GM21381 (cell line): Measurements from ENCODE around the gene MINDY1.
A peak's percentile ranks its signal among the peaks of the same experiment; 100 is the strongest.

Experiments
- ATAC-seq: cut with Tn5 transposase; IDR thresholded peaks from one replicate; pipeline ENCODE4 v1.9.1; 2021; ENCODE audit warnings: mild to moderate bottlenecking, moderate library complexity; ENCODE audit not compliant: unreplicated experiment

The MINDY1 gene, protein sequence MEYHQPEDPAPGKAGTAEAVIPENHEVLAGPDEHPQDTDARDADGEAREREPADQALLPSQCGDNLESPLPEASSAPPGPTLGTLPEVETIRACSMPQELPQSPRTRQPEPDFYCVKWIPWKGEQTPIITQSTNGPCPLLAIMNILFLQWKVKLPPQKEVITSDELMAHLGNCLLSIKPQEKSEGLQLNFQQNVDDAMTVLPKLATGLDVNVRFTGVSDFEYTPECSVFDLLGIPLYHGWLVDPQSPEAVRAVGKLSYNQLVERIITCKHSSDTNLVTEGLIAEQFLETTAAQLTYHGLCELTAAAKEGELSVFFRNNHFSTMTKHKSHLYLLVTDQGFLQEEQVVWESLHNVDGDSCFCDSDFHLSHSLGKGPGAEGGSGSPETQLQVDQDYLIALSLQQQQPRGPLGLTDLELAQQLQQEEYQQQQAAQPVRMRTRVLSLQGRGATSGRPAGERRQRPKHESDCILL

DNA sequence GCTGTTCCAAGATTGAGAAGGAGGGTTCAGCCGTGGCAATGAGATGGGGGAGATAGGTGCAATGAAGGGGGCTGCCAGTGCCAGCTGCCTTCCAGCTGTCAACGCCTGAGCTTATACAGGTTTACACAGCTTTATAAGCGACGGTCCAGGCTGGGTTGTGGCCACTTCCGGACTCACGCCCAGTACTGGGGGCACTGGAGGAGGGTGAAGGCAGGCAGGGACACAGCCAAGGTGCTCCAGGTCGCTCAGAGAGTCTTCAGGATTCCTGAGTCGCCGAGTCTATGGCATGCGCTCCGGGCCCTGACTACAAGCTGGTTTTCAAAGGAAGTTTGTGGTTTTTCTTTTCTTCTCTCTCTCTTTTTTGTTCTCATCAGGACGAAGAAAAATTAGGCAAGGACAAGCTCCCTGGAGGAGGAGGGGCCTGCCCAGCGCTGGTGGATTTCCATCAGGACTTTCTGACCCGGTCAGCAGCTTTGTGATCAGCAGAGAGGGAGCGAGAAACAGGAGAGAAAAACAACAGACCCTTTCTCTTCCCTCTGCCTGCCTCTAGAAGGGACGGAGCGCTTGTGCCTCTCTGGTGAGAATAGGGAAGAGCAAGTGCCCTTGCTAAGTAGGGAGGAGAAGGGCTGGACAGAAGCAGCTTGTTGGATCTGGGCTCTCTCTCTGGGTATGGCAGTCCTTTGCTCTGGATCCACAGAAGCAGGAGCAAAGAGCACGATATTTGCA is at the start of gene MINDY1:
Gene MINDY1 (minus strand): TSS at position 576 of the 726 bp plus-strand sequence. CDS start 4,285 bp downstream, outside the sequence.
- no peak for ATAC-seq

DNA sequence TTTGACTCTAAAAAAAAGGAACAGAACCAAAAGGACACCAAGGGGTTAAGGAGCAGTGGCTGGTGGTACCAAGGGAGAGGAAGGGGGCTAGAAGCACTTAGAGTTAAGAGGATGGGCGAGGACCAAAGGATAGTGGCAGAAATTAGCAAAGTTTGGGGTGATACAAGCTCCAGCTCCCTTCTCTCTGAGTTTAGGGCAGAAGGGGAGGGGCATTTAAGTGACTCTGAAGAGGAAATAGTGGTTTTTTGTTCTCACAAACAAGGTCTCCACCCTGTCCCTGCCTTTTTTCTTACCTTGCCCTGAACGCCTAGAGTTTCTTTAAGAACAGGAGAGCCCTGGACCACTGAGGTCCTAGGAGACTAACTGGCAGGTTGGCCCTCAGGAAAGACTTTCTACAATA is 49.4 kb upstream of the MINDY1 start:
- ATAC-seq, result no peak

DNA sequence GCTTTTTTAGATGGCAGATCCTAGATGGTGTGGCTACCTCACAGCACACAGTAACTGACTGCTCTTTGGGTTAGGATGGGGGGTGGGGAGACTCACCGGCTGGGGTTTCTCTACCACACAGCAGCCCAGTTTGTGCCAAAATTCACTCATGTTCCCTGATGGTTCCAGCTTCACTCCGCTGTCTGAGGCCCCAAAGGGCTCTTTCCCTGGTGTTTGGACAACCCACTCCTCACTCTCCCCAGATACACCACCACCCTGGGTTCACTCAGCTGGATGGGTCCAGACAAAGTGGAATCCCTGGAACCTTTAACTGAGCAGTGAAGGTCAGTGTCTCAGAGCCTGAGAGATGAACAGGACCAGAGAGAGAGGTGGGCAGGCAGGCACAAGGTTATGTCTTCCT is 48.9 kb upstream of the MINDY1 start:
- ATAC-seq, result no peak

DNA sequence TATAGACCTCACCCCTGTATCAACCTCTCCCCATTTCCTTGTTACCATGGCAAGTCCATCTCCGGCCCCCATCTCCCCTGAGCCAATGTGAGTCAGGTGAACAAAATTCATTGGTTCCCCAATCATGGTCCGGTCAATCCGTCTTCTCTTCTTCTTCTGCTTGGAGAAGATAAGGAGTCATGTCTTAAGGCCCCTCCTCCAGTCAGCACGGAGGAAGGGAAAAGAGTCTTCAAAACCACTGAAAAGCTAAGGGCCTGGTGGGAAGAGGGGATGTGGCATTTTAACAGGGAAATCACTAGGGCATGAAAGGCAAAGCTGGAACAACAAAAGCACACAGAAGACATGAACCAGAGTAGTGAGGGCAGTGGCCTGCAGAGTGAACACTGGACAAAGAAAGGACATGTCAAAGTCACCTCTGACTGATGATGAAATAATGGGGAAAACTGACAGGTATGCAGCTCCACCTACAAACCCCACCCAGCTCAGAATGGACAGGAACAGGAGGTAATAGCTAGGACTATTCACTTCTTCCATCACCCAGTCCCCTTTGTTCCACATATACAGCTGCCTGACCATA is 48.4 kb upstream of the MINDY1 start:
- no peak for ATAC-seq

DNA sequence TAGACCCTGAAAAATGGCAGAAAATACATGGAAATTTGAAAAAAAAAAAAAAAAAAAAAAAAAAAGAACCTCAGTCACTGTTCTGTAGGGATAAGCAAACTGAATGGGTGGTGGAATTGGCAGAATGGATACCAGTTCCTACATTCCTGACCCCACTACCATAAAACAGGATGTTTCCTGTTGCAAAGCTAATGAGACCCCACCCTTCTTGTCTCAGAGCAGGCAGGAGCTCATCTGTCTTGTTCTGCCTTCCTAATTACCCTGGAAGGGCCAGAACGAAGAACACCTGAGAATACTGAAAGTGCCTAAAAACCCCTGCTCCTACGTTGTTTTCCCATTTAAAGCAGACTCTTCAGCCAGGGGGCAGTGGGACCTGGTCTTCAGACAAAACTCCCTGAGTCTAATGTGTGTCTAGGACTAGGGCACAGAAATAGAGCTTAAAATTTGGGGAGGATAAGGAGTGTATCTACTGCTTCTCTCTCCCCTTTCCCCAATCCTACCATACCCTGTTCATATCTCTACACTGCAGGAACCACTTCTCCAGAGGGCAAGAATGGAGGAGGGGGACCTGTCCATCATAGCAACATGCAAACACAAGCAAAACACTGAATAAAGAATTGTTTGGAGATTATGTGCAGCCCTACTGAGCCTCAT is 44.8 kb upstream of the MINDY1 start:
- no peak for ATAC-seq

DNA sequence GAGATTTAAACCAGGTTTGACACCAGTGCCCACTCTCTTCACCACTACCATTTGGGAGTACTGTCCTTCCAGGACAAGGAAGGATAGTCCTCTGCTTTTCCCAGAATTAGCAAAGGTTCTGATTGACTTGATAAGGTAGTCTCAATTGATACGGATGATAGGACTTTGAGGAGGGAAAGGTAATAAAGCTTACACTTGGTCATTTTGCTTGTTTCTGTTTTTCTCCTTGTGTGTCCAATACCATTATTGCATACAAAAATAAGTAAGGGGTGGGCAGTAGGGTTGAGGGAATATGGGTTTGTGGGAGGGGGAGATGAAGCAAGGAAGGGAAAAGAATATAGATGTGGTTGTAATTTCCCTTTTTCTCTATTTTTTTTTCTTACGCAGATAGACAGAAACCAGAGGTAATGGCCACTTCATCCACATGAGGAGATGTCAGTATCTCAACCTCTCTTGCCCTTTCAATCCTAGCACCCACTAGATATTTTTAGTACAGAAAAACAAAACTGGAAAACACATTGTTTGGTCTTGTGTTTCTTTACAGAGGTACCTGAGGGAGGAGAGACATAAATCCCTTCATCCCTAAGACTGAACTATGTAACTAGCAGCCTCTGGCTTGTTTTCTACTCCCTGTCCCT is 43.5 kb upstream of the MINDY1 start:
- ATAC-seq, result no peak

DNA sequence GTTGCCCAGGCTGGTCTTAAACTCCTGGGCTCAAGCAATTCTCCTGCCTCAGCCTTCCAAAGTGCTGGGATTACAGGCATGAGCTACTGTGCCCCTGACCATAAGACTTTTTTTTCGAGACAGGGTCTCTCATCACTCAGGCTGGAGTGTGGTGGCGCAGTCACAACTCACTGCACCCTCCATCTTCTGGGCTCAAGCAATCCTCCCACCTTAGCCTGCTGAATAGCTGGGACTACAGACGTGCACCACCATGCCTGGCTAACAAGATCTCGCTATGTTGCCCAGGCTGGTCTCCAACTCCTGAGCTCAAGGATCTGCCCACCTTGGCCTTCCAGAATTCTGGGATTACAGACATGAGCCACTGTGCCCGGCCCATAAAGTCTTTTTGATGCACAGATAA is 42.8 kb upstream of the MINDY1 start:
- ATAC-seq, result no peak

DNA sequence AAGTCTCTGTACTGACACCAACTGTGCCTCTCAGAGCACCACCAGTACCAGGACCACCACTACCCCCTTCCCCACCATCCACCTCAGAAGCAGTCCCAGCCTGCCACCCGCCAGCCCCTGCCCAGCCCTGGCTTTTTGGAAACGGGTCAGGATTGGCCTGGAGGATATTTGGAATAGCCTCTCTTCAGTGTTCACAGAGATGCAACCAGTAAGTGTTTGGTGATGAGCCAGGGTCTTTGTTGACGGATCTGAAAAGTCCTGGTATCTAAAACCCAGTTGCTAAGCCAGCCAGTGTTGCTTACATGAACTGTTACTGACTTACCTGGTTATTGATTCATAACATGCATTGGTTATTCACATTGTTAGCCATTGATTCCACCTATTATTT is 41.9 kb upstream of the MINDY1 start:
- ATAC-seq, result no peak

DNA sequence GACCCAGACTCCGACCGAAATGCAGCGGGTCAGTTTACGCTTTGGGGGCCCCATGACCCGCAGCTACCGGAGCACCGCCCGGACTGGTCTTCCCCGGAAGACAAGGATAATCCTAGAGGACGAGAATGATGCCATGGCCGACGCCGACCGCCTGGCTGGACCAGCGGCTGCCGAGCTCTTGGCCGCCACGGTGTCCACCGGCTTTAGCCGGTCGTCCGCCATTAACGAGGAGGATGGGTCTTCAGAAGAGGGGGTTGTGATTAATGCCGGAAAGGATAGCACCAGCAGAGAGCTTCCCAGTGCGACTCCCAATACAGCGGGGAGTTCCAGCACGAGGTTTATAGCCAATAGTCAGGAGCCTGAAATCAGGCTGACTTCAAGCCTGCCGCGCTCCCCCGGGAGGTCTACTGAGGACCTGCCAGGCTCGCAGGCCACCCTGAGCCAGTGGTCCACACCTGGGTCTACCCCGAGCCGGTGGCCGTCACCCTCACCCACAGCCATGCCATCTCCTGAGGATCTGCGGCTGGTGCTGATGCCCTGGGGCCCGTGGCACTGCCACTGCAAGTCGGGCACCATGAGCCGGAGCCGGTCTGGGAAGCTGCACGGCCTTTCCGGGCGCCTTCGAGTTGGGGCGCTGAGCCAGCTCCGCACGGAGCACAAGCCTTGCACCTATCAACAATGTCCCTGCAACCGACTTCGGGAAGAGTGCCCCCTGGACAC is 41.4 kb upstream of the MINDY1 start:
- ATAC-seq, result peak; percentile 49

DNA sequence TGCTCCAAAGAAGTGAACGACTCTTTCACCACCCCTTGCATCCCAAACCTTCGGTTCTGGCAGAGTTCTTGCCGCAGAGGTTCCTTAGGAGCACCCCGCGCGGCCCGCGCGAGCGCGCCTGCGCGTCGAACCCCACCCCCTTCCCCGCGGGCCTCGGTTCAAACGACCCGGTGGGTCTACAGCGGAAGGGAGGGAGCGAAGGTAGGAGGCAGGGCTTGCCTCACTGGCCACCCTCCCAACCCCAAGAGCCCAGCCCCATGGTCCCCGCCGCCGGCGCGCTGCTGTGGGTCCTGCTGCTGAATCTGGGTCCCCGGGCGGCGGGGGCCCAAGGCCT is 40.9 kb upstream of the MINDY1 start, which contains the start of gene C1orf56:
Gene C1orf56 (plus strand): TSS at position 161 of the 334 bp plus-strand sequence. CDS start 97 bp downstream, at position 258.
- peak; percentile 51 for ATAC-seq

DNA sequence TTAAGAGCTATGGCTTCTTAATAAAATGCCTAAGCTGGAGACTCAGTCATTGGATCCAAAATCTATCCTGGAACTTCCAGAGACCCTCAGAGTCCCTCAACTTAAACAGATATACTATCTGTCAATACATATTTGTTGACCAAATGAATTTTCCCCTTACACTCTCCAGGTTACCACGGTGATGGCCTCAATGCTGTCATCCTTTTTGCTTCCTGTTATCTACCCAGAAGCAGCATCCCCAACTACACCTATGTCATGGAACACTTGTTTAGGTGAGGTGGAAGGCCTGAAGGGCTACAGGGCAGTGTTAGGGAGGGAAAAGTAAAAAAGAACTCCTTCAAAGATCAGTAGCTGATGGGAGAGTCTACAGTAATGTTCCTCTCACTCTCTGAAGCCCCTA is 36.5 kb upstream of the MINDY1 start:
- no peak for ATAC-seq

DNA sequence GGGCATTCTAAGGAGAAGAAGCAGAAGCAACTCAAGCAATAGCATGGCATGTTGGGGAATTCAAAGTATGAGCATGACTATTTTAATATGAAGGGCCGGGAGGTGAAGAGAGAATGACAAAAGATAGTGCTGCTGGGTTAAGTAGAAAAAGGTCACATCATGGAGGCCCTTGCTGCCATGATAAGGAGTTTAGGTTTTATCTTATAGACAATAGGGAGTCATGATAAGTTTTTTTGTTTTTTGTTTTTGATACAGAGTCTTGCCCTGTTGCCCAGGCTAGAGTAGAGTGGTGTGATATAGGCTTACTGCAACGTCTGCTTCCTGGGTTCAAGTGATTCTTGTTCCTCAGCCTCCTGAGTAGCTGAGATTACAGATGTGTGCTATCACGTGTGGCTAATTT is 32.8 kb upstream of the MINDY1 start:
- no peak for ATAC-seq

DNA sequence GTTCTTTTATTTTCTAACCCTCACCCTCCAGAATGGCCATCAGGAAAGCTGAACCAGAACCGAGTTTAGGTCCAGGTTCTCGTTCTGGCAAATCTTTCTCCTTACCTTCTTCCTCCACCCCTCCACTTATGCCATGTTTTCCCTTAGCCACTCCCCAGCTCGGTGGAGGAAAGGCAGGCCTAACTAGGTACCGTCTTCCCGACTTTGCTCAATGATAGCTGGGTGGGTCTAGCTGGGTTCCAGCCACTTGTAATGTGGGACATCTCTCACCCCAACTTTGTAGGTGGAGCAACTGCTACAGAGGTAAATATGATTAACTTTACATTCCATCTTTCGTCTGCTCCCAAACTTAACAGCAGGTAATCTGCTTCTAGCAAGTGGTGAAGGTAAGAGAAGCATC is 30.3 kb upstream of the MINDY1 start:
- no peak for ATAC-seq

DNA sequence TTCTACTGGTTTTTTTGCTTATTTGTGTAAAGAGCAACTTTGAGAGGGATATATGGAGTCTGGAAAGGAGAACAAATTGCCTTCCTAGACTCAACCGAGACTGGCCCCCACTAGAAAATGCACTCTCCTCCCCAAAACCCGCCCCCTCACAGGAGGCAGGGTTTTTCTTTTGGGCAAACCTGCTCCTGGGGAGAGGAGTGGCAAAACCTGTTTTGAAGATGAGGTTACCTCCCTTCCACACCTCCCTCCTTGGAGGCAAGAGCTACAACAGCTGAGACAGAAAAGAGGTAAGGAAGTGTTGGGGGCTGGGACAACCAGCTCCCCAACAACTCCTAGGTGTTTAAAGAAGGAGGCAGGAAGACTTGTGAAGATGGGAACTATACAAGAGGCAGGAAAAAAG is 29.7 kb upstream of the MINDY1 start, which contains the start of gene BNIPL:
Gene BNIPL (plus strand): TSS at position 231 of the 400 bp plus-strand sequence. CDS start 140 bp downstream, at position 371.
- ATAC-seq, result no peak

DNA sequence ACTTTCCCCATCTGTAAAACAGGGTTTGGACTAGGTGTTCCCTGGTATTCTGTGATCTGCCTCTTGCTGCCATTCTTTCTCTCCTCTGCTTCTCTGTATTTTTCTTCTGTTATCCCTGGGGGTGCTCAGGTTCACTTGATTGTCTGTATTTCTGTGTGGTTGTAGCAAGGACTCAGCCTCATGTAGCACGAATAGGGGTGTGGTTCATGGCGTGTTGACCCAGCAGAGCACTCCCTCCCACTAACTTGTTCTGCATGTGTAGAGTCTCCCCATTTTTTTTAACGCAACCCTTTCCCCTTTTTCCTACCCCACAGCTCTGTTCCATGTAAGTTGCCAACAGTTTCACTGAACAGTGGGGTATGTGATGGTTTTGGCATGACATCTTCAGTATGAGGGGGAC is 28.5 kb upstream of the MINDY1 start:
- no peak for ATAC-seq

DNA sequence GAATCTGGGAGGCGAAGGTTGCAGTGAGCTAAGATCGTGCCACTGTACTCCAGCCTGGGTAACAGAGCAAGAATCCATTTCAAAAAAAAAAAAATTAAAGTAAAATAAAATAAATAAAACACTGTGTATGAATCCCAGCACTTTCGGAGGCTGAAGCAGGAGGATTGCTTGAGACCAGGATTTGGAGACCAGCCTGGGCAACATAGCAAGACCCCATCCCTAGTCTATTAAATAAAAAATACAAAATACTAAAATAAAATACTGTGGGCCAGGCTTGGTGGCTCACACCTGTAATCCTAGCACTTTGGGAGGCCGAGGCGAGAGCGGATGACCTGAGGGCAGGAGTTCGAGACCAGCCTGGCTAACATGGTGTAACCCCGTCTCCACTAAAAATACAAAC is 25.5 kb upstream of the MINDY1 start:
- no peak for ATAC-seq

DNA sequence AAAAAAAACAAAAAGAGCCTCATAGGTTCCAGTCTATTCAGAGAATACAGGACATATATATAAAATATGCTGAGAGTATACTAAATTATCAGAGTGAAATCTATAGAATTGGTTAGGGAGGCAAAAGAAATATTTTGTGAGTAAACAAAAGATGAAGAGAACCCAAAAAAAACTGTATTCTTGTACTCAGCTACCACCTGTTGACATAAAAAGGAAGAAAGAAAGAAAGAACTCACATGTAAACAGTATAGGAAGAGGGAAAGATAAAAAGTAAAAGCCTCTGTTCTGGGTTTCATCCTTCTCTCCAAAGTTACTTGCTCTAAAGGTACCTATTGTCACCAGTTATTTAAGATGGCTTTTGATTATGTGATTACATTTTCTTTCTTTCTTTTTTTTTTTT is 19.8 kb upstream of the MINDY1 start:
- ATAC-seq, result no peak

DNA sequence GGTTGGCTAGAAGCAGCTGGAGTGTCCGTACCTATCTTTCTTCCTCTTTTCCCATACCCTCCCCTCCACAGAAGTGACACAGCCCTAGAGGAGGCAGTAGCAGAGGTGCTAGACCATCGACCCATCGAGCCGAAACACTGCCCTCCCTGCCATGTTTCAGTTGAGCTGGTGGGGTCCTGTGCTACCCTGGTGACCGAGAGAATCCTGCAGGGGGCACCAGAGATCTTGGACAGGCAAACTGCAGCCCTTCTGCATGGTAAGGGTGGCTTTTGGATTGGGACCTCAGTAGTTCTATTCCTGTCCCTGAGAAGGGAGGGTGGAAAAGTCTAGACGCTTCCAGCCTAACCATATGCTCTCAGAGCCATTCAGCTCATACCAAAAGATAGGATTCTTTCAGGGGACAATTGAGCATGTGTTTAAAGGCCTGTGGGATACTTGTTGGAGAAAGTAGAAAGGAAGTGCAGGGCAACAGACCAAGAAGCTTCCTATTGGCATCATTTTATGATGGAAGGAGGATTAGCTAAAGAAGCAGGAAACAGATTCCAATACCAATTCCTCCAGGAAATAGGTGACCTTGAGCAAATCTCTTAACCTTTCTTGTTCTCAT is 17.9 kb upstream of the MINDY1 start:
- no peak for ATAC-seq

DNA sequence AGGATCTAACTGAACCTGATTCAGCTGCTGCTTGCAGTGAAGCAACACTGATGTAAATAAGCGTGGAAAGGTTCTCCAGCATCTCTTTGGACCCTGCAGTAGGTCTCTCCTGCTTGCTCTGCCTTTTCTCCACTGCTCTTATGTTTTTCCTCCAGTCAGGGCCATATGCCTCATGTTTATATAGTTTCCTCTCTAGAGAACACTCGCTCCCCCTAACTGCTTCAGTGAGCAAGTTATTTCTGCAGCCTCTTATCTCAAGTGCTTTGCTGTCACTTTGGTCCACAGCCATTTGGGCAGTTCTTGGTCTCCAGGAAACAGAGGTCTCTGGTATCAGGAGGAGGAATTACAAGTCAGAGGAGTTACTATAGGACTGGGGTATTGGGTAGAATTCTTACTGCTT is 6.8 kb upstream of the MINDY1 start:
- ATAC-seq, result no peak
